GM23248 (cell line): ENCODE measurements around the gene STRIP2.

Source experiments
- EZH2 ChIP-seq: fragments of 200-600 bp; sonication (generic); IDR thresholded peaks from 2 replicates; pipeline ENCODE4 v1.6.1; 2018; ENCODE audit warnings: antibody characterized with exemption, mild to moderate bottlenecking; ENCODE audit not compliant: insufficient read depth, poor library complexity, severe bottlenecking
- EZH2phosphoT487 ChIP-seq: fragments of 200-600 bp; sonication (generic); IDR thresholded peaks from 2 replicates; pipeline ENCODE4 v1.6.1; 2018; ENCODE audit warnings: antibody characterized with exemption, moderate library complexity, mild to moderate bottlenecking, low read depth; ENCODE audit not compliant: insufficient read depth

DNA sequence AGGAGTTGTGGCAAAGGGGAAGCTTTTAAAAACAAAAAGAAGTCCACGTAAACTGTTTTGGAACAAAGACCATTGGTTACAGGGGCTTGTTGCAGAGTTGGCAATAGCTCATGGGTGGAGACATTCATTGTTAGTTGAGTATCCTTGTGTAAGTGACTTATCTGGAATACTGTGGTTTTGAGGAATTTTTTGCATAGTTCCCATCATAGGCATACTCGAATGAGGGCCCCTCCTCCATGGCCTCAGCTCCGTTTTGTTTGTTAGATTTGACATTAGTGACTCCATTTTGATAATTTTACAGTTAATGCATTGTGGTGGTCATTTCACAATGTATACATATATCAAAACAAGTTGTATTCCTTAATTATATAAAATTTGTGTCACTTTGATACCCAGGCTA is 55.3 kb downstream of the STRIP2 start:
- TF ChIP-seq EZH2, result no peak
- no peak for TF ChIP-seq EZH2phosphoT487
